GM21390 (cell line): ENCODE measurements around the gene LAX1.

Source experiments
- ATAC-seq: cut with Tn5 transposase; IDR thresholded peaks from one replicate; pipeline ENCODE4 v1.9.1; 2021; ENCODE audit not compliant: unreplicated experiment

The LAX1 gene

GRCh38 chr1:203799971-203800370, 35.0 kb downstream of the LAX1 start:
- no peak for ATAC-seq

- ATAC-seq, result no peak
These were observed 40.7 kb downstream of the LAX1 start for GRCh38 chr1:203805689-203806088.

GRCh38 chr1:203807196-203807595, 42.2 kb downstream of the LAX1 start:
- no peak for ATAC-seq

- ATAC-seq, result no peak
These were observed 48.8 kb downstream of the LAX1 start for GRCh38 chr1:203813581-203814341.

GRCh38 chr1:203818399-203818798, 53.4 kb downstream of the LAX1 start:
- no peak for ATAC-seq

GRCh38 chr1:203823306-203823705, 58.3 kb downstream of the LAX1 start:
- ATAC-seq, result no peak
